IMR-90 (cell line): ENCODE measurements around the gene PES1. TPM values are rescaled to one million over a fixed set of nuclear protein-coding genes. Genes with fewer than 3 reads are reported as not detected.

Source experiments
- ATAC-seq: fragments of 200-7000 bp; cut with Tn5 transposase; 2 replicates; pipeline ENCODE4 v1.9.1; 2020; ENCODE audit warnings: low read depth, mild to moderate bottlenecking, moderate library complexity
- BruUV-seq: library from RNA; stranded (reverse); fragments of 400-500 nt; replicated peaks from 2 replicates; lab custom pipeline; 2021; lab: Mats Ljungman, UMichigan
- CTCF ChIA-PET: fragments of 300-600 bp; formaldehyde crosslinking; extraction: SDS; loops from one replicate; lab custom pipeline; 2021; ENCODE audit warnings: antibody characterized with exemption; lab: Yijun Ruan, JAX
- POLR2A ChIA-PET: fragments of 300-600 bp; sonication (Branson Sonifier 250); formaldehyde crosslinking; loops from one replicate; lab custom pipeline; 2022; ENCODE audit warnings: antibody characterized with exemption; ENCODE audit not compliant: unreplicated experiment; lab: Charles Lee
- DNase-seq: peaks from one replicate; pipeline ENCODE4 v3.0.0; 2013
- H2AFZ ChIP-seq: replicated peaks from 2 replicates; pipeline ENCODE3; 2013; ENCODE audit warnings: low read length, mild to moderate bottlenecking; ENCODE audit not compliant: poor library complexity
- H2AK5ac ChIP-seq: 2 replicates; pipeline ENCODE4 v1.6.1; 2013; ENCODE audit warnings: low read depth, low read length, inconsistent platforms
- H2AK9ac ChIP-seq: replicated peaks from 2 replicates; pipeline ENCODE3; 2013; ENCODE audit warnings: mild to moderate bottlenecking, low read depth, low read length, moderate library complexity; ENCODE audit not compliant: poor library complexity
- H2BK120ac ChIP-seq: 2 replicates; pipeline ENCODE4 v1.6.1; 2013; ENCODE audit warnings: low read depth, low read length, inconsistent platforms
- H2BK15ac ChIP-seq: 3 replicates; pipeline ENCODE4 v1.6.1; 2013; ENCODE audit warnings: low read depth, low read length, inconsistent platforms
- H2BK20ac ChIP-seq: 2 replicates; pipeline ENCODE4 v1.6.1; 2013; ENCODE audit warnings: low read depth, mild to moderate bottlenecking, inconsistent platforms, low read length, moderate library complexity
- H2BK5ac ChIP-seq: 2 replicates; pipeline ENCODE4 v1.6.1; 2013; ENCODE audit warnings: mild to moderate bottlenecking, low read depth, low read length, inconsistent platforms; ENCODE audit not compliant: poor library complexity, severe bottlenecking
- H3K14ac ChIP-seq: replicated peaks from 2 replicates; pipeline ENCODE4 v1.6.1; 2013; ENCODE audit warnings: low read depth, low read length, inconsistent platforms
- H3K18ac ChIP-seq: 2 replicates; pipeline ENCODE4 v1.6.1; 2013; ENCODE audit warnings: low read depth, low read length, control low read depth
- H3K23ac ChIP-seq: 2 replicates; pipeline ENCODE4 v1.6.1; 2013; ENCODE audit warnings: low read depth, low read length, inconsistent platforms
- H3K27ac ChIP-seq: 2 replicates; pipeline ENCODE4 v1.5.1; 2013; ENCODE audit warnings: mild to moderate bottlenecking, control low read depth, low read length; ENCODE audit not compliant: insufficient read depth
- H3K27me3 ChIP-seq: 2 replicates; pipeline ENCODE4 v1.6.1; 2013; ENCODE audit warnings: low read length; ENCODE audit not compliant: control insufficient read depth, insufficient read depth
- H3K36me3 ChIP-seq: 2 replicates; pipeline ENCODE4 v1.6.1; 2013; ENCODE audit warnings: low read length, mixed read lengths; ENCODE audit not compliant: control insufficient read depth, insufficient read depth
- H3K4ac ChIP-seq: 2 replicates; pipeline ENCODE4 v1.6.1; 2013; ENCODE audit warnings: low read depth, low read length, inconsistent platforms
- H3K4me1 ChIP-seq: 2 replicates; pipeline ENCODE4 v1.6.1; 2013; ENCODE audit warnings: low read length, mixed read lengths; ENCODE audit not compliant: control insufficient read depth, insufficient read depth
- H3K4me2 ChIP-seq: 2 replicates; pipeline ENCODE4 v1.6.1; 2013; ENCODE audit warnings: low read depth, mild to moderate bottlenecking, control low read depth, low read length, moderate library complexity
- H3K4me3 ChIP-seq: 2 replicates; pipeline ENCODE4 v1.5.1; 2013; ENCODE audit warnings: low read depth, mild to moderate bottlenecking, control low read depth, low read length, moderate library complexity; ENCODE audit not compliant: insufficient read depth
- H3K56ac ChIP-seq: 2 replicates; pipeline ENCODE4 v1.6.1; 2013; ENCODE audit warnings: low read length, inconsistent platforms; ENCODE audit not compliant: insufficient read depth; ENCODE audit errors: extremely low read depth
- H3K79me1 ChIP-seq, 2 experiments: 2 replicates each; pipeline ENCODE4 v1.6.1; 2013; ENCODE audit warnings: low read length in 2 of 2, inconsistent platforms in 1 of 2, low read depth in 1 of 2
- H3K9ac ChIP-seq: 2 replicates; pipeline ENCODE4 v1.6.1; 2013; ENCODE audit warnings: low read depth, low read length, control low read depth
- H3K9me1 ChIP-seq: 2 replicates; pipeline ENCODE4 v1.6.1; 2013; ENCODE audit warnings: low read length, inconsistent platforms; ENCODE audit not compliant: insufficient read depth
- H3K9me3 ChIP-seq: 2 replicates; pipeline ENCODE4 v1.6.1; 2013; ENCODE audit warnings: low read length; ENCODE audit not compliant: control insufficient read depth, insufficient read depth
- H4K20me1 ChIP-seq: 2 replicates; pipeline ENCODE4 v1.6.1; 2013; ENCODE audit warnings: low read length, inconsistent platforms; ENCODE audit not compliant: insufficient read depth
- H4K5ac ChIP-seq: 2 replicates; pipeline ENCODE4 v1.6.1; 2013; ENCODE audit warnings: mild to moderate bottlenecking, low read depth, low read length, control low read depth
- H4K8ac ChIP-seq, 2 experiments: 2 replicates each; pipeline ENCODE4 v1.6.1; 2013; ENCODE audit warnings: low read depth in 2 of 2, low read length in 2 of 2, control low read depth in 1 of 2, inconsistent platforms in 1 of 2
- H4K91ac ChIP-seq: 2 replicates; pipeline ENCODE4 v1.6.1; 2013; ENCODE audit warnings: low read depth, low read length, inconsistent platforms; ENCODE audit not compliant: insufficient read depth
- BHLHE40 ChIP-seq: fragments of 150-350 bp; IDR thresholded peaks from 2 replicates; pipeline ENCODE4 v1.6.1; 2016; ENCODE audit warnings: mild to moderate bottlenecking, low read depth, low read length
- CEBPB ChIP-seq: IDR thresholded peaks from 2 replicates; pipeline ENCODE4 v1.6.1; 2012; ENCODE audit warnings: low read depth, low read length, improper control_type of control experiment
- CHD1 ChIP-seq: IDR thresholded peaks from 2 replicates; pipeline ENCODE4 v1.6.1; 2012; ENCODE audit warnings: low read depth, low read length, improper control_type of control experiment
- FOS ChIP-seq: fragments of 150-350 bp; IDR thresholded peaks from 2 replicates; pipeline ENCODE4 v1.6.1; 2016; ENCODE audit warnings: low read depth, low read length
- MAFK ChIP-seq: IDR thresholded peaks from 2 replicates; pipeline ENCODE4 v1.6.1; 2012; ENCODE audit warnings: low read depth, low read length, improper control_type of control experiment
- MAZ ChIP-seq: IDR thresholded peaks from 2 replicates; pipeline ENCODE4 v1.6.1; 2012; ENCODE audit warnings: low read depth, mild to moderate bottlenecking, low read length, improper control_type of control experiment, moderate library complexity, borderline replicate concordance
- MXI1 ChIP-seq: IDR thresholded peaks from 2 replicates; pipeline ENCODE4 v1.6.1; 2012; ENCODE audit warnings: low read depth, mild to moderate bottlenecking, low read length, moderate library complexity, borderline replicate concordance
- NFE2L2 ChIP-seq: fragments of 150-350 bp; IDR thresholded peaks from 2 replicates; pipeline ENCODE4 v1.6.1; 2016; ENCODE audit warnings: low read depth, mild to moderate bottlenecking, low read length
- RAD21 ChIP-seq: IDR thresholded peaks from 2 replicates; pipeline ENCODE4 v1.6.1; 2012; ENCODE audit warnings: low read length, improper control_type of control experiment
- RCOR1 ChIP-seq: IDR thresholded peaks from 2 replicates; pipeline ENCODE4 v1.6.1; 2012; ENCODE audit warnings: mild to moderate bottlenecking, low read length, improper control_type of control experiment; ENCODE audit not compliant: insufficient replicate concordance
- RFX5 ChIP-seq: IDR thresholded peaks from 2 replicates; pipeline ENCODE4 v1.8.0; 2012; ENCODE audit warnings: low read depth, mild to moderate bottlenecking, low read length, moderate library complexity
- SMC3 ChIP-seq: fragments of 150-350 bp; IDR thresholded peaks from 2 replicates; pipeline ENCODE4 v1.6.1; 2016; ENCODE audit warnings: low read depth, mild to moderate bottlenecking, antibody characterized with exemption, low read length, moderate library complexity
- WGBS, 2 experiments: methylation state at CpG; one replicate each; pipeline versions ENCODE4 v1.1.5 to v1.1.7; 2013; ENCODE audit warnings: missing lambda C conversion rate in 2 of 2; ENCODE audit not compliant: insufficient read length in 1 of 2; ENCODE audit errors: extremely low coverage in 2 of 2; 5-methylcytosine and 5-hydroxymethylcytosine counted together
- dilution Hi-C: fragments of 300-500 bp; cut with HindIII; formaldehyde crosslinking; loops from one replicate; pipeline ENCODE4 v1.14.3; 2018; ENCODE audit warnings: low sequenced_read_pairs; ENCODE audit not compliant: unreplicated experiment
- in situ Hi-C: fragments of 300-500 bp; cut with MboI; formaldehyde crosslinking; loops from 3 replicates; pipeline ENCODE4 v1.14.3; 2019; ENCODE audit warnings: low sequenced_read_pairs, inconsistent platforms, mixed read lengths
- intact Hi-C: fragments of 100-400 bp; cut with micrococcal nuclease; formaldehyde crosslinking; loops from 2 replicates; pipeline ENCODE4 v1.10.0; 2022
- polyA plus RNA-seq, 3 experiments: library from polyadenylated mRNA; depleted of rRNA; stranded (reverse); fragments of >200 nt; gene quantifications; 2 replicates each; pipeline ENCODE4 v1.2.3, GENCODE V29; 2012; ENCODE audit warnings: low replicate concordance in 1 of 3
- total RNA-seq: library from RNA; depleted of rRNA; stranded (reverse); fragments of >200 nt; gene quantifications from 2 replicates; pipeline ENCODE4 v1.2.3, GENCODE V29; 2012
- TF ChIP-seq, protein P1 (sequence below): conservative IDR thresholded peaks from 2 replicates; pipeline ENCODE4 v1.5.1; 2012; ENCODE audit warnings: mild to moderate bottlenecking, low read depth, low read length, improper control_type of control experiment
- TF ChIP-seq, protein P2 (sequence below): fragments of 150-350 bp; IDR thresholded peaks from 2 replicates; pipeline ENCODE4 v1.6.1; 2016; ENCODE audit warnings: low read depth, mild to moderate bottlenecking, low read length, moderate library complexity, borderline replicate concordance
- TF ChIP-seq, protein P3 (sequence below): fragments of 150-350 bp; IDR thresholded peaks from 2 replicates; pipeline ENCODE4 v1.6.1; 2017; ENCODE audit warnings: mild to moderate bottlenecking, antibody characterized with exemption, low read length, low read depth

The PES1 gene
- total and polyA plus RNA-seq, 2 of the 4 experiments (the other 2 are of a cell fraction), result 120 to 142 TPM

DNA sequence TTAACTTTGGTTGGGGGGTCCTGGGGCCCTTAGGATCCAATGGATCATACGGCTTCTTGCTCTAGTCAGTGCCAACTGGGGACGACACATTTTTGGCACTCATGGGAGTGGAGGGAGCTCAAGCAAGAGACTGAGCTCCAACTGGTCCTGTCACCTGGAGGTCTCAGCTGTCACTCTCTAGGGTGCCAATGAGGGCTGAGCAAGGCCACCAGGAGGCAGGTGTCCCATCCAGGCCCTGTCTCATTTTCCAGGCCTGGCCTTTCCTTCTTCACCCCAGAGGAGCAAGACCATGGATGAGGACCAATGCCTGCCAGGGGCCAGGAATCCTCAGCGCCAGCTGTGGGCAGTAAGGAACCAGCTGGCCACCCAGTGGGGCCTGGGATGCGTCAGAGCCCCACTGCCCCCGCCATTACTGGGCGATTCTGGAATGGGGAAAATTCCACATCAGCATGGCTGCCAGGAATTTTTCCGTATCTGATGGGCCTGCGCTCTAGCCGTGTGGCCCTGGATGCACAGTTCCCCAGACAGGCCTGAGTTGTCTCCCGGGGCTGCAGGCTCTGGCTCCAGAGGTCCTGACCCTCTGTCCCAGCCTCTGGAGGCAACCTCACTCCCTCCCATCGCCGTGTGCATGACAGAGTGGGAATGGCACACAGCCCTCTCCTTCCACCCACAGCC, 16.6 kb downstream of the PES1 start:
- no peak overlapping the region for H4K91ac ChIP-seq
- ChIA-PET CTCF (no interaction called here), POLR2A (no interaction called here)
- H3K56ac ChIP-seq, result no peak overlapping the region
- H4K8ac ChIP-seq, result no peak overlapping the region
- H3K27ac ChIP-seq, result peak overlapping the region; percentile 14
- no peak overlapping the region for H3K9ac ChIP-seq
- dilution Hi-C loops, result no loop called here
- peak; percentile 52 for ATAC-seq
- peak overlapping the region; percentile 6; the same call in 1 of the 2 replicates for H2AK5ac ChIP-seq
- no peak overlapping the region; the same call in 1 of the 2 replicates for H3K23ac ChIP-seq
- H2BK20ac ChIP-seq, result no peak overlapping the region
- peak overlapping the region; percentile 58 for H2AFZ ChIP-seq
- H3K9me3 ChIP-seq, result no peaks in the 10 kb centered on the region
- in situ Hi-C loops, result no loop called here
- H3K14ac ChIP-seq, result no peak overlapping the region
- H3K9me1 ChIP-seq, result peaks cover 7% of the 10 kb centered on the region; the same call in 1 of the 2 replicates
- peaks cover 14% of the 10 kb centered on the region for H3K27me3 ChIP-seq
- no TSS peak for BruUV-seq
- H2AK9ac ChIP-seq, result peak overlapping the region; percentile 9
- H2BK120ac ChIP-seq, result no peak overlapping the region
- WGBS, 2 experiments, result 58% methylated on average over 2 of the region's 12 CpGs; no CpG with 5 or more reads in 1 of the 2 experiments
- no peak overlapping the region for H2BK15ac ChIP-seq
- H3K4me2 ChIP-seq, result no peak overlapping the region
- no peak overlapping the region for H2BK5ac ChIP-seq
- peak; percentile 70 for DNase-seq
- 0 out of 2 replicates have a peak overlapping the region, but pooled peaks have one; percentile 26 for H3K18ac ChIP-seq
- peaks cover 39% of the 10 kb centered on the region for H3K36me3 ChIP-seq
- H3K79me1 ChIP-seq, result no peaks in the 10 kb centered on the region
- no peak overlapping the region; the same call in 1 of the 2 replicates for H3K4ac ChIP-seq
- H4K5ac ChIP-seq, result no peak overlapping the region
- H3K4me1 ChIP-seq, result peaks cover 9% of the 10 kb centered on the region
- intact Hi-C loops, result no loop called here
- no peaks in the 10 kb centered on the region; the same call in 1 of the 2 replicates for H4K20me1 ChIP-seq
- H3K4me3 ChIP-seq, result no peak overlapping the region
- TF ChIP-seq CEBPB (no peak), MXI1 (no peak), MAZ (no peak), RAD21 (no peak), MAFK (no peak), NFE2L2 (no peak), CHD1 (no peak), FOS (no peak), SMC3 (no peak), RCOR1 (no peak), BHLHE40 (no peak), RFX5 (no peak)
- TF ChIP-seq, protein P1, sequence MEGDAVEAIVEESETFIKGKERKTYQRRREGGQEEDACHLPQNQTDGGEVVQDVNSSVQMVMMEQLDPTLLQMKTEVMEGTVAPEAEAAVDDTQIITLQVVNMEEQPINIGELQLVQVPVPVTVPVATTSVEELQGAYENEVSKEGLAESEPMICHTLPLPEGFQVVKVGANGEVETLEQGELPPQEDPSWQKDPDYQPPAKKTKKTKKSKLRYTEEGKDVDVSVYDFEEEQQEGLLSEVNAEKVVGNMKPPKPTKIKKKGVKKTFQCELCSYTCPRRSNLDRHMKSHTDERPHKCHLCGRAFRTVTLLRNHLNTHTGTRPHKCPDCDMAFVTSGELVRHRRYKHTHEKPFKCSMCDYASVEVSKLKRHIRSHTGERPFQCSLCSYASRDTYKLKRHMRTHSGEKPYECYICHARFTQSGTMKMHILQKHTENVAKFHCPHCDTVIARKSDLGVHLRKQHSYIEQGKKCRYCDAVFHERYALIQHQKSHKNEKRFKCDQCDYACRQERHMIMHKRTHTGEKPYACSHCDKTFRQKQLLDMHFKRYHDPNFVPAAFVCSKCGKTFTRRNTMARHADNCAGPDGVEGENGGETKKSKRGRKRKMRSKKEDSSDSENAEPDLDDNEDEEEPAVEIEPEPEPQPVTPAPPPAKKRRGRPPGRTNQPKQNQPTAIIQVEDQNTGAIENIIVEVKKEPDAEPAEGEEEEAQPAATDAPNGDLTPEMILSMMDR, result no peak
- TF ChIP-seq, protein P2, sequence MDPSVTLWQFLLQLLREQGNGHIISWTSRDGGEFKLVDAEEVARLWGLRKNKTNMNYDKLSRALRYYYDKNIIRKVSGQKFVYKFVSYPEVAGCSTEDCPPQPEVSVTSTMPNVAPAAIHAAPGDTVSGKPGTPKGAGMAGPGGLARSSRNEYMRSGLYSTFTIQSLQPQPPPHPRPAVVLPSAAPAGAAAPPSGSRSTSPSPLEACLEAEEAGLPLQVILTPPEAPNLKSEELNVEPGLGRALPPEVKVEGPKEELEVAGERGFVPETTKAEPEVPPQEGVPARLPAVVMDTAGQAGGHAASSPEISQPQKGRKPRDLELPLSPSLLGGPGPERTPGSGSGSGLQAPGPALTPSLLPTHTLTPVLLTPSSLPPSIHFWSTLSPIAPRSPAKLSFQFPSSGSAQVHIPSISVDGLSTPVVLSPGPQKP, result no peak
- TF ChIP-seq, protein P3, sequence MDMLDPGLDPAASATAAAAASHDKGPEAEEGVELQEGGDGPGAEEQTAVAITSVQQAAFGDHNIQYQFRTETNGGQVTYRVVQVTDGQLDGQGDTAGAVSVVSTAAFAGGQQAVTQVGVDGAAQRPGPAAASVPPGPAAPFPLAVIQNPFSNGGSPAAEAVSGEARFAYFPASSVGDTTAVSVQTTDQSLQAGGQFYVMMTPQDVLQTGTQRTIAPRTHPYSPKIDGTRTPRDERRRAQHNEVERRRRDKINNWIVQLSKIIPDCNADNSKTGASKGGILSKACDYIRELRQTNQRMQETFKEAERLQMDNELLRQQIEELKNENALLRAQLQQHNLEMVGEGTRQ, result no peak
